Measurements from ENCODE around the gene PRR35. TPM values are rescaled to one million over a fixed set of nuclear protein-coding genes. Genes with fewer than 3 reads are reported as not detected.

PRR35 gene
- total RNA-seq, 1 donor from 2014 or later: 0.12 TPM

GRCh38 chr16:554640-555365, 5.4 kb upstream of the PRR35 start:
- no peaks in the 10 kb centered on the region for H3K9me3 Mint-ChIP-seq
- peaks cover 9% of the 10 kb centered on the region for H3K27me3 Mint-ChIP-seq
- H3K36me3 Mint-ChIP-seq: no peaks in the 10 kb centered on the region
- no peak overlapping the region for H3K4me3 Mint-ChIP-seq
- no peak for DNase-seq (ENCODE audit: extremely low spot score, unreplicated experiment)
- TF ChIP-seq CTCF (conservative IDR thresholded peaks at IDR 0.05): no peak
- peaks cover 3% of the 10 kb centered on the region for H3K4me1 Mint-ChIP-seq (ENCODE audit: unreplicated experiment)
- H3K27ac Mint-ChIP-seq: no peak overlapping the region

- no peak overlapping the region for H3K4me3 Mint-ChIP-seq
- H3K36me3 Mint-ChIP-seq: no peaks in the 10 kb centered on the region
- H3K27me3 Mint-ChIP-seq: peaks cover 9% of the 10 kb centered on the region
- H3K9me3 Mint-ChIP-seq: no peaks in the 10 kb centered on the region
- DNase-seq (ENCODE audit: extremely low spot score, unreplicated experiment): no peak
- peaks cover 3% of the 10 kb centered on the region for H3K4me1 Mint-ChIP-seq (ENCODE audit: unreplicated experiment)
- TF ChIP-seq CTCF (conservative IDR thresholded peaks at IDR 0.05): no peak
- no peak overlapping the region for H3K27ac Mint-ChIP-seq
Measured at GRCh38 chr16:555528-556473, 4.4 kb upstream of the PRR35 start.

- no peak for TF ChIP-seq CTCF (conservative IDR thresholded peaks at IDR 0.05)
- Mint-ChIP-seq H3K27me3 (peaks cover 11% of the 10 kb centered on the region), H3K4me3 (no peak overlapping the region), H3K9me3 (no peaks in the 10 kb centered on the region), H3K4me1 (ENCODE audit: unreplicated experiment) (peaks cover 3% of the 10 kb centered on the region), H3K36me3 (no peaks in the 10 kb centered on the region), H3K27ac (no peak overlapping the region)
- no peak for DNase-seq (ENCODE audit: extremely low spot score, unreplicated experiment)
Measured at GRCh38 chr16:556474-557173, 3.6 kb upstream of the PRR35 start.

DNA sequence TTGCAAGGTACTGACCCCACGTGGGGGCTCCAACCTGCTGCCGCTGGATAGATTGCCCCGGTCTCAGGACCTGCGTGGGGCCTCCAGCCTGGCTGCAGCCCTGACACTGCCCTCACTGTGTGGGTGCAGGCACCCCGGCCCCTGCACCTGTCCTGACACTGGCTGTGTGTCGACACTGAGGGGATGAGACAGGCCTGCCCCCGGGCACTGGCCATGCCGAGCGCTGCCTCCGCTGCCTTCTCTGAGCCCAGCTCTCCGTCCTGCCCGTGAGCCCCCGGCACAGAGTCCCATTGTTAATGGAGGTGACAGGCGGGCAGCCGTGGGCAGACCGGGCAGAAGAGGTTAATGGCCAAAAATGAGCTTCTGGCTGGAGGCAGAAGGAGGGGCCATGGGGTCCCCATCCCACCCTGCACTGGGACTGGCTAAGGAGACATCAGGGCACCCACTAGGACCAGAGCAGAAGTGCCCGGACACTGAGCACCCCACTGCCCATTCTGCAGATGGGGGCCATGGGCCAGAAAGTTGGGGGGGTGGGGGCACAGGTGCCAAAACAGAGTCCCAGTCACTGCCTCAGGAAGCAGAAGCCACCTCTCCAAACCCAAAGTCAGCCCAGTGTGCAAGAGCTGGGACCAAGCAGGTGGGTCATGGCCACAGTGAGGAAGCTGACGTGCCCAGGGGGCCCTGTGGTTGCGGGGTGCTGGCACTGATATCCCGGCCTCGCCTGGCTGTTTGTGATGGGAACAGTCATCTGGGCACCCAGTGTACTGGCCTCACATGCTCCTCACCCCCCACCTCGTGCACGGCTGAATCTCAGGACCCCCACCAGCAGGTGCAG, 2.5 kb upstream of the PRR35 start:
- no peak for DNase-seq (ENCODE audit: extremely low spot score, unreplicated experiment)
- no peak overlapping the region for H3K27ac Mint-ChIP-seq
- no peak overlapping the region for H3K4me3 Mint-ChIP-seq
- peaks cover 21% of the 10 kb centered on the region for H3K27me3 Mint-ChIP-seq
- H3K36me3 Mint-ChIP-seq: no peaks in the 10 kb centered on the region
- H3K9me3 Mint-ChIP-seq: no peaks in the 10 kb centered on the region
- peaks cover 9% of the 10 kb centered on the region for H3K4me1 Mint-ChIP-seq (ENCODE audit: unreplicated experiment)
- no peak for TF ChIP-seq CTCF (conservative IDR thresholded peaks at IDR 0.05)
